GM12878 (cell line): ENCODE data around the gene FANCG. TPM values are rescaled to one million over a fixed set of nuclear protein-coding genes. Genes with fewer than 3 reads are reported as not detected.

Experiments used
- ATAC-seq: fragments of 200-7000 bp; cut with Tn5 transposase; 3 replicates; pipeline ENCODE4 v1.9.1; 2020; ENCODE audit warnings: mild to moderate bottlenecking, moderate library complexity
- BruUV-seq: library from RNA; stranded (reverse); fragments of 400-500 nt; replicated peaks from 2 replicates; lab custom pipeline; 2021; lab: Mats Ljungman, UMichigan
- CTCF ChIA-PET: fragments of 300-600 bp; sonication (Branson Sonifier 250); formaldehyde crosslinking; extraction: SDS; loops from one replicate; lab custom pipeline; 2021; ENCODE audit warnings: inconsistent platforms; lab: Yijun Ruan, JAX
- POLR2A ChIA-PET: fragments of 350-600 bp; formaldehyde crosslinking; extraction: SDS; loops from one replicate; lab custom pipeline; 2021; ENCODE audit warnings: inconsistent platforms; lab: Charles Lee
- RAD21 ChIA-PET: fragments of 300-600 bp; sonication (Branson Sonifier 250); formaldehyde crosslinking; loops from one replicate; lab custom pipeline; 2023; ENCODE audit warnings: antibody characterized with exemption; ENCODE audit not compliant: unreplicated experiment; lab: Charles Lee
- SMC1A ChIA-PET: fragments of 300-600 bp; sonication (Branson Sonifier 250); formaldehyde crosslinking; loops from one replicate; lab custom pipeline; 2023; ENCODE audit not compliant: unreplicated experiment, uncharacterized antibody; lab: Charles Lee
- DNase-seq: peaks from one replicate; pipeline ENCODE4 v3.0.0-alpha.2; 2011; ENCODE audit warnings: low read depth, low spot score
- FAIRE-seq: peaks from 3 replicates; lab custom pipeline; 2011; peaks lifted over from hg19 to GRCh38; lab: Jason Lieb, UNC
- H2AFZ ChIP-seq: 2 replicates; pipeline ENCODE4 v1.6.0; 2011; ENCODE audit warnings: low read depth, low read length, control low read depth; ENCODE audit not compliant: control insufficient read depth
- H3K27ac ChIP-seq: 2 replicates; pipeline ENCODE4 v1.5.1; 2011; ENCODE audit warnings: control low read depth; ENCODE audit not compliant: control insufficient read depth, insufficient read depth
- H3K27me3 ChIP-seq, 2 experiments: replicated peaks in 1 of 2; 2 replicates each; pipeline versions ENCODE4 v1.6.0 to v1.6.1; 2011; ENCODE audit warnings: low read length in 1 of 2; ENCODE audit not compliant: control insufficient read depth in 2 of 2, insufficient read depth in 2 of 2
- H3K36me3 ChIP-seq, 2 experiments: 2 replicates each; pipeline ENCODE4 v1.5.1; 2011; ENCODE audit warnings: low read length in 1 of 2; ENCODE audit not compliant: control insufficient read depth in 2 of 2, insufficient read depth in 2 of 2
- H3K4me1 ChIP-seq: 2 replicates; pipeline ENCODE4 v1.6.1; 2011; ENCODE audit warnings: mild to moderate bottlenecking, low read length, moderate library complexity, mixed read lengths; ENCODE audit not compliant: control insufficient read depth, insufficient read depth
- H3K4me2 ChIP-seq: 2 replicates; pipeline ENCODE4 v1.6.0; 2011; ENCODE audit warnings: control low read depth; ENCODE audit not compliant: control insufficient read depth, insufficient read depth
- H3K4me3 ChIP-seq: fragments of 200-600 bp; sonication (generic); 2 replicates; pipeline ENCODE4 v1.5.1; 2016
- H3K79me2 ChIP-seq: 2 replicates; pipeline ENCODE4 v1.6.0; 2011; ENCODE audit warnings: low read length; ENCODE audit not compliant: control insufficient read depth, insufficient read depth
- H3K9ac ChIP-seq: 2 replicates; pipeline ENCODE4 v1.8.0; 2011; ENCODE audit warnings: low read length, control low read depth, mixed read lengths; ENCODE audit not compliant: control insufficient read depth, insufficient read depth
- H3K9me3 ChIP-seq: replicated peaks from 3 replicates; pipeline ENCODE4 v1.5.1; 2011; ENCODE audit warnings: mild to moderate bottlenecking, low read length; ENCODE audit not compliant: control insufficient read depth, insufficient read depth
- H4K20me1 ChIP-seq: 2 replicates; pipeline ENCODE4 v1.6.0; 2011; ENCODE audit not compliant: control insufficient read depth, insufficient read depth
- BCLAF1 ChIP-seq: fragments of 450-650 bp; IDR thresholded peaks from 2 replicates; pipeline ENCODE4 v1.6.1; 2017; ENCODE audit warnings: antibody characterized with exemption, mild to moderate bottlenecking, moderate library complexity
- CBX5 ChIP-seq: sonication (generic); IDR thresholded peaks from 2 replicates; pipeline ENCODE4 v1.6.1; 2016; ENCODE audit warnings: low read depth, moderate library complexity, mild to moderate bottlenecking, inconsistent platforms
- CHD4 ChIP-seq: fragments of 200-600 bp; sonication (generic); IDR thresholded peaks from 2 replicates; pipeline ENCODE4 v1.6.1; 2016; ENCODE audit warnings: mild to moderate bottlenecking
- GATAD2B ChIP-seq: fragments of 450-650 bp; conservative IDR thresholded peaks from 2 replicates; pipeline ENCODE4 v1.6.1; 2017; ENCODE audit warnings: low read depth, mild to moderate bottlenecking, moderate library complexity
- HDAC6 ChIP-seq: fragments of 200-600 bp; sonication (generic); IDR thresholded peaks from one replicate; pipeline ENCODE4 v1.8.0; 2017; ENCODE audit warnings: antibody characterized with exemption; ENCODE audit not compliant: unreplicated experiment
- MTA2 ChIP-seq: fragments of 450-650 bp; IDR thresholded peaks from 2 replicates; pipeline ENCODE4 v1.6.1; 2016; ENCODE audit warnings: low read depth, mild to moderate bottlenecking, moderate library complexity
- NRF1 ChIP-seq: conservative IDR thresholded peaks from 2 replicates; pipeline ENCODE4 v1.6.1; 2011; ENCODE audit warnings: mild to moderate bottlenecking, low read depth, low read length, improper control_type of control experiment
- PKNOX1 ChIP-seq: fragments of 450-650 bp; IDR thresholded peaks from 2 replicates; pipeline ENCODE4 v1.6.1; 2016; ENCODE audit warnings: mild to moderate bottlenecking
- POLR2A ChIP-seq: IDR thresholded peaks from 2 replicates; pipeline ENCODE4 v1.6.1; 2011; ENCODE audit warnings: low read depth, mild to moderate bottlenecking, low read length
- RAD21 ChIP-seq: IDR thresholded peaks from 2 replicates; pipeline ENCODE4 v1.6.1; 2011; ENCODE audit warnings: mild to moderate bottlenecking, low read depth, low read length, moderate library complexity; ENCODE audit not compliant: insufficient read depth
- SMAD1 ChIP-seq: fragments of 450-650 bp; IDR thresholded peaks from 2 replicates; pipeline ENCODE4 v1.6.1; 2018; ENCODE audit warnings: mild to moderate bottlenecking, low read depth; ENCODE audit not compliant: partially characterized antibody
- SP1 ChIP-seq: IDR thresholded peaks from one replicate; pipeline ENCODE4 v1.6.1; 2011; ENCODE audit warnings: low read depth, low read length
- STAT3 ChIP-seq: IDR thresholded peaks from 2 replicates; pipeline ENCODE4 v1.6.1; 2011; ENCODE audit warnings: low read depth, low read length, improper control_type of control experiment
- TCF7 ChIP-seq: IDR thresholded peaks from 2 replicates; pipeline ENCODE4 v1.6.1; 2014; ENCODE audit warnings: antibody characterized with exemption, borderline replicate concordance
- WGBS: methylation state at CpG from one replicate; pipeline ENCODE4 v1.1.6; 2016; ENCODE audit warnings: low lambda C conversion rate; ENCODE audit not compliant: insufficient replicate concordance, insufficient coverage; ENCODE audit errors: missing lambda C conversion rate; 5-methylcytosine and 5-hydroxymethylcytosine counted together
- in situ Hi-C: fragments of 300-500 bp; cut with MboI; formaldehyde crosslinking; loops from 9 replicates; pipeline ENCODE4 v1.14.3; 2018; ENCODE audit warnings: mixed read lengths
- intact Hi-C: fragments of 100-400 bp; cut with micrococcal nuclease; formaldehyde crosslinking; loops from one replicate; pipeline ENCODE4 v1.14.2; 2022; ENCODE audit not compliant: unreplicated experiment
- polyA plus RNA-seq, 11 experiments: library from polyadenylated mRNA; depleted of rRNA in 4 of 11; unstranded in 6 of 11; stranded (reverse) in 5 of 11; fragments of >200 nt; fragmentation: Nextera tagmentation in 4 of 11; fragmentation: Illumina TruSeq in 1 of 11; extraction: Ambion mirVana in 4 of 11; extraction: Trizol in 1 of 11; gene quantifications; 1 replicate in 1 of 11; 2 replicates in 10 of 11; pipeline versions ENCODE4 v1.2.1 to v1.2.3, GENCODE V29; 2011 to 2016; ENCODE audit warnings: inconsistent platforms in 2 of 11, missing spikeins in 2 of 11, low read depth in 1 of 11
- total RNA-seq, 4 experiments: library from RNA; depleted of rRNA in 3 of 4; stranded (reverse); fragments of >200 nt in 3 of 4; fragmentation: Illumina TruSeq in 1 of 4; extraction: Trizol in 1 of 4; gene quantifications; 2 replicates each; pipeline versions ENCODE4 v1.2.1 to v1.2.3, GENCODE V29; 2013 to 2021
- TF ChIP-seq, protein P1 (sequence below): IDR thresholded peaks from 2 replicates; pipeline ENCODE4 v1.6.1; 2011; ENCODE audit warnings: borderline replicate concordance, low read depth, mild to moderate bottlenecking, moderate library complexity, mixed read lengths, low read length; ENCODE audit not compliant: insufficient read depth; ENCODE audit errors: extremely low read length
- TF ChIP-seq, protein P2 (sequence below): IDR thresholded peaks from 2 replicates; pipeline ENCODE4 v1.6.1; 2011; ENCODE audit warnings: low read depth, mild to moderate bottlenecking, low read length, moderate library complexity, borderline replicate concordance; ENCODE audit errors: extremely low read depth

Gene FANCG
- total and polyA plus RNA-seq, 10 of the 15 experiments (the other 5 are each of a cell fraction or from before 2014, with no cell fraction given), result 16.4 to 78.7 (median 45.4) TPM

- DNase-seq, result no peak
- Histone ChIP-seq H2AFZ (peak within 1 kb of the TSS; percentile 98), H3K4me3 (peak within 1 kb of the TSS; percentile 81), H3K27ac (peak within 1 kb of the TSS; percentile 100), H3K36me3 (peaks cover 11 to 15% of the 10 kb centered on the region in 2 experiments), H3K79me2 (peaks cover 7% of the 10 kb centered on the region), H3K9me3 (no peaks in the 10 kb centered on the region), H3K4me2 (peak within 1 kb of the TSS; percentile 75), H3K4me1 (peaks cover 7% of the 10 kb centered on the region), H3K27me3 (no peaks in the 10 kb centered on the region), H3K9ac (peak within 1 kb of the TSS; percentile 100), H4K20me1 (no peaks in the 10 kb centered on the region)
- RAD21 ChIA-PET, result interaction anchor here (0.6 to 3.5 kb wide), 8 partner anchors 18 to 197 kb away, joined by 3 to 19 read pairs (median 3); partner anchors contain the start of genes ATOSB and DNAJB5
- intact Hi-C loops, result loop anchor here (1.0 to 5.0 kb wide), 4 partner anchors 16 to 197 kb away; partner anchors contain the start of genes ATOSB and DNAJB5
- POLR2A ChIA-PET, result interaction anchor here (0.9 to 6.7 kb wide), 5 partner anchors 15 to 24 kb away, joined by 4 to 35 read pairs (median 4); partner anchors contain the start of genes FANCG and VCP
- peak; percentile 81 for FAIRE-seq
- CTCF ChIA-PET, result interaction anchor here (0.5 to 4.2 kb wide), 24 partner anchors 11 to 457 kb away, joined by 3 to 44 read pairs (median 4); partner anchors contain the start of genes FANCG and VCP
- BruUV-seq, result TSS peak; percentile 77
- SMC1A ChIA-PET, result interaction anchor here (0.7 to 2.4 kb wide), 11 partner anchors 10 to 197 kb away, joined by 3 to 17 read pairs (median 7); partner anchors contain the start of gene VCP
- in situ Hi-C loops, result loop anchor here (5.0 kb wide), 1 partner anchor 194 kb away; no protein-coding TSS in a partner anchor
- WGBS, result under 1% methylated on average over 49 of the region's 53 CpGs
- peak; percentile 95 for ATAC-seq
- TF ChIP-seq CBX5 (peak; percentile 44; the same call in 1 of the 2 replicates), SP1 (no peak), BCLAF1 (no peak), GATAD2B (peak; percentile 95), TCF7 (no peak), HDAC6 (peak; percentile 29), CHD4 (no peak), NRF1 (no peak), PKNOX1 (peak; percentile 71), RAD21 (peak; percentile 69), POLR2A (peak; percentile 98), SMAD1 (no peak), STAT3 (no peak), MTA2 (0 out of 2 replicates have a peak, but pooled peaks have one; percentile 9)
- TF ChIP-seq, protein P1, sequence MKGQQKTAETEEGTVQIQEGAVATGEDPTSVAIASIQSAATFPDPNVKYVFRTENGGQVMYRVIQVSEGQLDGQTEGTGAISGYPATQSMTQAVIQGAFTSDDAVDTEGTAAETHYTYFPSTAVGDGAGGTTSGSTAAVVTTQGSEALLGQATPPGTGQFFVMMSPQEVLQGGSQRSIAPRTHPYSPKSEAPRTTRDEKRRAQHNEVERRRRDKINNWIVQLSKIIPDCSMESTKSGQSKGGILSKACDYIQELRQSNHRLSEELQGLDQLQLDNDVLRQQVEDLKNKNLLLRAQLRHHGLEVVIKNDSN, result no peak
- TF ChIP-seq, protein P2, sequence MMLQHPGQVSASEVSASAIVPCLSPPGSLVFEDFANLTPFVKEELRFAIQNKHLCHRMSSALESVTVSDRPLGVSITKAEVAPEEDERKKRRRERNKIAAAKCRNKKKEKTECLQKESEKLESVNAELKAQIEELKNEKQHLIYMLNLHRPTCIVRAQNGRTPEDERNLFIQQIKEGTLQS, result no peak
These were observed 16.5 kb upstream of the FANCG start, which contains the start of gene PIGO for GRCh38 chr9:35096035-35096849. TSS of gene PIGO (minus strand) at chr9:35096591. CDS start at chr9:35095565, 1,026 bp downstream.
